Dermis microvascular lymphatic vessel endothelial cell (primary cell): ENCODE results near the gene SEMA5B. TPM values are rescaled to one million over a fixed set of nuclear protein-coding genes. Genes with fewer than 3 reads are reported as not detected.

Source experiments
- DNase-seq, 2 donors: peaks; one replicate each; pipeline versions ENCODE4 v3.0.0 to v3.0.0-alpha.2; 2010; ENCODE audit warnings: low read depth in 2 of 2
- total RNA-seq: library from RNA; depleted of rRNA; stranded (reverse); fragments of >200 nt; gene quantifications from 2 replicates; pipeline ENCODE4 v1.2.1, GENCODE V29; 2014

The SEMA5B gene
- total RNA-seq, 1 donor from 2014 or later, result under 0.01 TPM

DNA sequence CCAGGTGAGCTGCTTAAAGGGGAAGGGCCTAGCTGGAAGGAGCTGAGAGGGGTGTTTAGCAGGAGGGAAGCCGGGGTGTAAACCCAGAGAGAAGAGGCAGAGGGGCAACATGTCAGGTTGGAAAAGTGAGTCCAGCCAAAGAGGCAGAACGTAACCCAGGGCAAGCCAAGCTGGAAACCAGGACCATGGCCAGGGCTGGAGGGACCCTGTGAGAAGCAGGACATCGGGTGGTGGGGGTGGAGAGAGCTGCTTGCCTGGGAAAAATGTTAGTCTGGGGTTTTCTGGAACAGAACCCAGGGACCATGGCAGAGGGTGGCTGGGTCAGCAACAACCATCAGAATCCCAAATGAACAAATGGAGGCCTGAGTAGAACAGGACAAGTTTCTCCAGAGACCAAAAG, 32.6 kb downstream of the SEMA5B start:
- DNase-seq, result no peak

DNA sequence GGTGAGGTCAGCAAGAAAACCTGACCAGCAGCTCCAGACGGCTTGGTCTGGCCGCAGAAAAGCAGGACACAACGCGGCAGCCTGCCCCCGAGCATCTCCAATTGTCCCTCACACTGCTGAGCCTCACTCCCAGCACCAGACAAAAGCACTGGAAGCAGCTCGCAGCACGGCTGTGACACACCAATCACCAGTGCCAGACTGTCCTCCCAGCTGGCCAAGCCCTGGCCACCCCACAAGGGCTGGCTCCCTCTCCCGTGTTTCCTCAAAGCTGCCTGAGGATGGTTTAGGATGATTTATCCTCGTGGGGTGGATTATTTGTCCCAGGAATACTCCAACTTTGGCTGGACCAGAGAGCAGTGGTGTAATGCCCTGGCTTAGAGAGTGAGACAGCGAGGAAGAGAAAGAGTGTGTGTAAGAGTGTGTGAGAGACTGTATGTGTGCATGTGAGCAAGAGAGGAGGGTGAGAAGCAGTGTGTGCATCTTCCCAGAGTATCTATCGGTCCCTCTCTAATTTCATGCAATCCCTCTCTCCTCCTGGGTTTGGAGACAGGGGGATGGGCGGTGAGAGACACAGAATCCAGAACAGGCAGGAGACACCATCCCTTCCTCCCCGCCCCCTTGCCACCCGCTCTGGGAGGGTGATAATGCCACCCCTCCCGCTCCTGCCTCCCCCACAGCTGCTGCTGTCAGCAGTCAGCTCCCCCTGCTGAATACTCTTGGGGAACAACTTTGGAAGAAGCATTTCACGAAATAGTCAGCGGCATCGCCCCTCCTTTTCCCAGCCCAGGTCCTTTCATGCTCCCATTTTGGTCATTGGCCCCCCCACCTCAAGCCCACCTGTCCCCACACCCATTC, 34.2 kb downstream of the SEMA5B start:
- DNase-seq, result no peak

DNA sequence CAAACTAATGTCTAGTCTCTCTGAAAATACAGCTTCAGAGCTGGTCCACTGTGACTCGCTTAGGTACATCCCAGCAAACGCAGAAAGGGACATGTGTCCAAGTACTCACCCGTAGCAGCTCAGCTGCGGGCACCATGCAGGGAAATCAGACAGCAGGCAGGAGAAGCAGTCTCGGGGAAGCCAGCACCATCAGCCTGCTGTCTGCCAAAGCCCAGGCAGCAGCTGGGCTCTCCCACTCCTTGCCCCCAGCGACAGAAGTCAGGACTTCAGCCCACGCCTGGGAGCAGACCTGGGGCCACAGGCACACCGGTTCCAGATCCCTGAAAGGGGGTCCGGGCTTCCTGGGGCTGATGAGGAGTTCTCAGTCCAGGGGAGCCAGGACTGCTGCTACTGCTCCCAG, 34.9 kb downstream of the SEMA5B start:
- no peak for DNase-seq

DNA sequence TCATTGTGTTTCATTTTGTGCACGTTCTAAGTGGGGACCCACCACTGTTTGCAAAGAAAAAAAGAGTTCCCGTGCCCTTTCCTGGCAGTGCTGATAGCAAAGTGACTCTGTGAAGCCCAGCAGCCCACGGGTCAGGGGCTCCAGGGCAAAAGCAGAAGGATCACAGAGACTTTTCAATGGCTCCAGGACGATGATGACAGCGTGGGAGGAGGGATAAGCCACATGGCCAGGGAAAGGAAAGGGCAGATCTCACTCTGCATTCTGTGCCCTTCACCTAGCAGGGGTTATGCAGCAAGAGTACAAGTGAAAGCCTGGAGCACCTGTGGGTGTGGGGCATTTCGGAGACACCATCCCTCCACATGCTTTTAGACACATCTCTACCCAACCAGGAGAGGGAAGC, 35.4 kb downstream of the SEMA5B start:
- no peak for DNase-seq

DNA sequence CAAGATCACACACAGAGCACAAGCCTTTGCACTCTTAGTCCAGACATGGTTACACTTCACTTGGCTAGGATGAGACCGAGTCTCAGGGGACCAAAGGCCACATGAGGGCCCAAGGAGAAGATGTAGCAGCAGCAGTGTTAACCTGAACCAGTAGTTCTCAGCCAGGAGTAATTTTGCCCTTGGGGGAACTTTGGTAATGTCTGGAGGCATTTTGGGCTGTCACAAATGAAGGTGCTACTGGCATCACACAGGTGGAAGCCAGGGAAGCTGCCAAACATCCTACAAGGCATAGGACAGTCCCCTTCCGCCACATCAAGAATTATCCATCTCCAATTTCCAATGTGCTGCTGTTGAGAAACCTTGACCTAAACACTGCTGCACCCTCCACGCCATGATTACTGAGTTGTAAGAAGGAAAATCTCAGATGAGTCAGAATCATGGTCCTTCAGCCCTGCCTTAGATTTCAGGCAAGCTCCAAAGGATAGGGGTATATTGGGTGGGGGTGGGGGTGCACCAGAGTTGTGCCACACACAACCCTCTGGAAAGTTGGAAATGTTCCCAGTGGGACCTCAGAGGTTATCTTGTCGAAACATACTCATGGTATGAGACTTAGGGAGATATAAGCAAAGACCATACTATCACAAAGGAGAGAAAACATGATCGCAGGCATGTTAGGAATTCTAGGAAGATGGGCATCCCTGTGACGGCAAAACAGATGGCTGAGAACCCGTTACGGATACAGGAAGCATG, 36.2 kb downstream of the SEMA5B start:
- DNase-seq, result no peak

DNA sequence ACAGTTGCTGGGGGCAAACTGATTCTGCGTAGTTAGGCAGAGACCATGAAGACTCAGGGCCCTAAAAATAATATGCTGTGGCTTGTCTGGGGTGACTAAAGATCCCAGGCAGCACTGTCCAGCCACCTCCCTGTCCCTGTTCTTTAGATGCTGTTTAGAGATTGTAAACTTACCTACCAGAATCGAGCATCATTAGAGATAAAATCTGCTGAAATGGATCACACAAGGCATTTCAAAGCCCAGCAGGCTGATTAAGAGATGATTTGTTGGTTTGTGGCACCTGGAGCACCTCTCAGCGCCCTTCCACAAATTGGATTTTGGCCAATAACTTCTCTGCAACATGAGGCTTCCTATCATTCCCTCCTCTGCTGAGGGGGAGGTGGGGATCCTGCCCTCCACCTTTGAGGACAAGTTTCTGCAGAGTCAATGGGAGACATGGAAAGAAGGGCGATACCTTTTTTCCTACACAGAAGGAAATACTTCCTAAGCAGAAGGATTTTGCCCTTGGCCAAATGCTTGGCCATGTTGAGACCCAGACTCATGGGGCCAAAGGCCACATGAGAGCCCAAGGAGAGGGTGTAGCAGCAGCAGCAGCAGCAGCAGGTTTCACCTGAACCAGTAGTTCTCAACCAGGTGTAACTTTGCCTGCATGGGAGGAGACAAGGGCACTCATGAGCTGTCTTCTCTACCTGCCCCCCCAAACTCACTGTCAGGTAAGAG, 37.5 kb downstream of the SEMA5B start:
- DNase-seq, result no peak

DNA sequence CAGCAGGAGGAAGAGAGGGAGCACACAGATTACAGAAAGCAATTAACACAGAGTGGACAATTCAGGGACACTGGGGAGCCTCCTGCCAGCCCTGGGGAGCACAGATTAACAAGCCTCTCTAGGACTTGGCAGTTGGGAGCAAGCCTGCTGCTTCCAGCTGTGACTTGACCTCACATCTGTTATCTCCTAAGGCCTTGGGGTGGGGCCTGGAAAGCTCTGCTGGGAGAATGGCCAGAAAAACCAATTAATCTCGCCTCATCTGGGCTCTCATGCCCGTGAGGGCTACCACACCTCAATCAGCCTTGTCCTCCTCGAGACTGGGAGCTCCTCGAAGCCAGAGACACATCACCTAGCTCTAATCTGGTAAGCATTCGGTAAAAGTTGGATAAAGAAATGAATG, 39.1 kb downstream of the SEMA5B start:
- no peak for DNase-seq

DNA sequence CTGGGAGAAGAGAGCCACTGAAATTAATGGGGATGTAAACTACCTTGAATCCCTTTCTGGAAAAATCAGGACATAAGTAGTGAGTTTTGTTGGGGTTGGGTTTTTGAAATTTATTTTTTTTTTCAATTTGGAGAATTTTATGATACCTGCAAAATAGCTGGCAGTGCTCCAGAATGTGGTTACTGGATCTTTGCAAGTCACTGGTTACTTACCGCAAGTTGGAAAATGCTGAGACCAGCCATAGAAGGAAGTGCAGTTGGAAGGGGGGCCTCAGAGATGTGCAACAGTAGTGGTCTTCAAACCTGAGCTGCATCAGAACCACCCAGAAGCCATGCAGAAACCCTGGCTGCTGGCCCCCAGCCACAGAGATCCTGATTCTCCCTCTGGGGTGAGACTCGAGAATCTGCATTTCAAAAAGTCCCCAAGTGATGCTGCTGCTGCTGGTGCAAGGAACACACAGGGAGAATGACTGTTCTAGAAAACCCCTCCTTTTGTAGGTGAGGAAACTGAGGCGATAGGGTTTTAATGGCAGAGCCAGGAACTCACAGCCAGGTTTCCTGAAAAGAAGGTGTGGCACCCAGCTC, 39.7 kb downstream of the SEMA5B start:
- no peak for DNase-seq

DNA sequence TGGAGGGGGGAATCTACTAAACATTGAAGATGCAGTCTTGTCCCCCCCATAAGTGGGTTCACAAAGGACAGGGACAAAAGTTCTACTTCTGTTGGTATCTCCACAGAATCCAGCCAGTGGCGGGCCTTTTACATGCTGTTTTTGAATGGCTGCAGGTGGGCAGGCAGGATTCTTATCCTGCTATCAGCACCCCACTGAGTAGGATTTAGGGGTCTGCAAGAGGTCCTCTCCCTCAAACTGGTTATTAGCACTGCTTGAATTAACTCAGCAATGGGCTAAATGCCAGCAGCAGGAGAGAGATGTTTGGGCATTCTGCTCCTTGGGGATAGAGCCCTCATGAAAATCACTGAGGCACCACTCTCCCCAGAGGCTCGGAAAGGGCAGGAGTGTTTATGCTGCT, 40.3 kb downstream of the SEMA5B start:
- no peak for DNase-seq

DNA sequence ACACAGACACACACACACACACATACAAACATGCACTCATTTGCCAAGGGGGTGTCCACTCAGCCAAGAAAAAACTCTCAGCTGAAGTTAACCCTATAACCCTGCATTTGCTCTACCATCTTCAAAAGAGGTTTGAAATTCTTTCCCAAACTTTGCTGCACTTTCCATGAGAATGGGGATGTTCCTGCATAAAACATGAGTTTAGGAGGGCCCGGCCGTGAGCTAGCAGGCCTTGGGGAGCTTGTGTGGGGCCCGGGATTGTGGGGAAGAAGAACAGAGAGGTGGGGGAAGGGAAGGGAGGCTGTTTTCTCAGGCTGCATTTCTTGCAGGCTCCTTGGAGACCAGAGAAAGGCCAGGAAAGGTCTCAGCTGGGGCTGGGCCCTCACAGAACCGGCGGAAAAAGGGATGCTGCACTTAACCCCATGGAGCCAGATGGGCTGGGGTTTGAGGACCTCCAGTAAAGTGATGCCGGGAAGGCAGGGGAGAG, 40.8 kb downstream of the SEMA5B start:
- no peak for DNase-seq

DNA sequence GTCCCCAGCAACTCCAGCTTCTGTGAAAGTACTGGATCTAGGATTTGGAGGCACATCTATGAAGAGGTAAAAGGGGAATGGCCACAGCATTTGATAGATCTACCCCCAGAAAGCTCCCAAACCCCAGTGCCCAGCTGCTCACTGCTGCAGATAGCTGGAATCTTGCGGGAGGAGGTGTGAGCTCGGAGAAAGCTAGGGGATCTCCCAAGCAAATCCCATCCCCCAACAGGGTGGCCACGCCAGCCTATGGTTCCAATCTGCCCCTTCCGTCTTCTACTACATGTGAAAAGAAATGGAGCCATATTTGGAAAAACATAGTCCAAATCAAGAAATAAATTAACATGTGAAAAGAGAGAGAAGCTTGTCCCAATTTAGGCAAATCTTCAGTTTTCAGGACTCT, 42.0 kb downstream of the SEMA5B start:
- no peak for DNase-seq

DNA sequence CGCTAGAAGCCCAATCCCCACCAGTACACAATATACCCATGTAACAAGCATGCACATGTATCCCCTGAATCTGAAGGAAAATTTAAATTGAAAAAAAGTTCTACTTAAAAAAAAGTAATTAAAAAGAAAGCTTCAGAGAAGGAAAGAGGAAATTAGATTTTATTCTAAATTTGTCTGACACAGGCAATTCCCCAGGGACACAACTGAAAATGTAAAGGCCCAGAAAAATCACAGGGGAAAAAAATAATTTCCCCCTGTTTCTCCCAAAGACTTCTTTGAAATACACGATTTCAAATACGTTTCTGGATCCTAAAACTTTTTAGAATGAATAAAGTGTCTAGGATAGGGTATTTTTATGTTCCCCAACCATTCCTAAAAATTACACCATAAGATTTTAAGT, 42.9 kb downstream of the SEMA5B start:
- no peak for DNase-seq

DNA sequence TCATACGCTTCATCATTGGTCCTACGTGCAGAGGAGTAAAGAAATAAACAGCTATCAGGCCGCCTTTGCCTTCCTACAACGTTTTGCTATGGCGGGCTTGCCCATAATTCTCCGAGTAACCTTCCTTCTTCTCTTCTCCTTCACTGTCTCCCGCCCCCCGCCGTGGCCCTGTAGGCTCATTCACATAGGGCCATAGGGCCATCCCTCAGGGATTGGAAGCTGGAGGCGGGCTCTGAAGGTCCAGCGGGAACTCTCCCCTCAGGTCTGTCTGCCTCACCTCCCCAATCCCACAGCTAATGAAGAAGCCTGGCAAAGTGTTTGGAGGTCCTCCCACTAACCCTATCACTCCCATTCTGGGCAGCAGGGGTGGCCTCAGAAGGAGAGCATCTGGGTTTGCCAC, 43.6 kb downstream of the SEMA5B start:
- no peak for DNase-seq

DNA sequence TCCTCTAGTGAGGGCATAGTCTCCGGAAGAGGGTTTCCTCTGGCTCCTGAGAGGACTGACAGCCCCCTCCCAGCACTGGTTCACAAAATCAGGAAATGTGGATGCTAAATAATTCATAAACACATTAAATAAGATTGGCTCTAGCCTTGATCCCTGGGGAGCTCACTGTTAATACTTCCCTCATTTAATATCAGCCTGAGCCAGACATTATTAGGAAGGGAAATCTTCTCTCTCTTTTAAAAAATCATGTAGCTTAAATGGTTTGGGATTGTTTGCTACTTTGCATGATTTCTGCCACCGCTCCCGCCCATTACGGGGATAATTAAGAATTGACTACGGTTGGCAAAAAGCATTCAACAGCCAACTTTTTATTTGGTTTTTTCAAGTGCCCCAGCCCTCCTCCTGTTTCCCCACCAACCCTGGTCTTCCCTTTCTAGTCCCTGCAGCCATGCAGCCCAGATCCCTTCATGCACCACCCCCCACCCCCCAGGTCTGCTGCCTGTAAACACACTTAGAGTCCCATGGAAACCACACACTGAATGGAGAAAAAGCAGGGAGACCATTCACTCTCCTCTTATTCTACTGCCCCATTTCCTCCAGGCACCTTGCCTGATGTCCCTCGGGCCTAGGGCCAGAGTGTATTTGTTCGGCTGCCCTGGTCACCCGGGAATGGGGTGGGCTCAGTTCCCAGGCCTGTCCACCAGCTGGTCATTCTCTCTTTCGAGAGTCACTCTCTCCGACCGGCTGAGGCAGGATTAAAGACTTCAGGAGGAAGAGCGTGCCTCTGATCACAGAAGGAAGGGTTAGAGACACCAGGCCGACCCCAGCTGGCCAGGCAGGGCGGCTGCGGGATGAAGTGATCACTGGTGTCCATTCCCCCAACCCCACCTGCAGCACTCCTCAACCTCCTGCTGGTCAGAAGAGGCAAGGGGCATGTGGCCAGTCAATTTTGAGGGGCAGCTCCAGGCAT, 45.1 kb downstream of the SEMA5B start:
- no peak for DNase-seq

DNA sequence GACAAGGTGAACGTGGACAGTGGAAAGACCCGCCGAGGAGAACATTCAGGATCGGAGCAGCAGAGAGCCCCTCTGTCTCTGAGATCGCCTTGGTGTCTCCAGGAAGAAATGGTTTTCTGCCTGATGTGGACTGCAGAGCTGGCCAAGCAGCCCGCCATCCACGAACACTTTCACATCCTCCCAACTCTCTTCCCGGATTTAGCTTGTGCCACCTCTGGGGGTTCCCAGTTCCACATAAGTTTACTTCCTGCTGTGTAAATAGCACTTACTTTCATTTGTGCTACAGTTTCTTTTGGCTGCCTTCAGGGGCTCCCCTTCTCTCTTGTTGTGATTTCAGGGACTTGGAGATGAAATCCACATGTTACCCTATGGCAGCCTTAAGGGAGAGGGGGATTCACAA, 48.4 kb downstream of the SEMA5B start:
- DNase-seq, result no peak

DNA sequence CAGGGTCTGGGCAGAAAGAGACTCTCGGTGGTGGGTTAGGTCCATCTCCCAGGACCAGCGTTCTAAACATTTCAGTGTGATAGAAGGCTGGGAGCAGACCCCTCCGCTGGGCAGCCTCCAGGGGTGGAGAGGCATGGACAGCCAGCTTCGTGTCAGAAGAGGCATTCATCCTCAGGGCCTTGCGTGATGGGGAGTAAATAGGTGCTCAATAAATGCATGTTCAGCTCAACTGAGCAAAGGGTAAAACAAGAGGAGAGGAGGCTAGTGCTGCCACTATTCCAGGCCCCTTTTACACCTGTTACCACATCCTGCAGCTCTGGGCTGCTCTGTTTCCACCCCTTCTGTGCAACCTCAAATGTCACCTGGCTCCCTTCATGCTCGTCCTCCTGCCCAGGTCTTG, 49.0 kb downstream of the SEMA5B start:
- no peak for DNase-seq

DNA sequence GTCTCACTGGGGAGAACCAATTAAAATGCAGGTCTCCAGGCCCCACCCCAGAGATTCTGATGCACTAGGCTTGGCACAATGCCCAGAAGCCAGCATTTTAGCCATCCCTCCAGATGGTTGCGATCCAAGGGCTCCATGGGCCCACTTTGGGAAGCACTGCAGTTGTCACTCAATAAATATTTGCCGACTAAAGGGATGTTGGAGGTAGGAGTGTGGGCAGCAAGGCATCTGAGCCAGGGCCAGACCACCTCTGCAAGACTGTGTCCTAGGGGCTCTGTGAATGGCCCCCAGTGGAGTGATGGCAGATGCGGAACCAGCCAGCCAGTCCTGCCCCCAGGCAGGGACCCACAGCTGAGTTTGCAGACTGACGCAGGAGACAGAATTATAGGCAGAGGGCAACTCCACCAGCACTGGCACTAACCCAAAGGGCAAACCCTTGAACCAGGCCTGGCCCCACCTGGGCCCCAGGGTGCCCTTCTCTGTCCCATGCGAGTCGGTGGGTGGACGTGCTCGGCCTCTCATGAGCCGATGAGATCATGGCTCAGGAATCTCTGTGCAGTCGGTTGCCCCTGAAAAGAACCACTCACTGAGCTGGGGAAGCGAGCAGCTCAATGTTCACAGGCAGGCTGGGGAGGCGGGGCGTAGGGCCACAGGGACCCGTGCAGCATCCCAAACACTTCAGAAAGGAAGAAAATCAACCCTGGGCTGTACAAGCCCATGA, 49.7 kb downstream of the SEMA5B start:
- DNase-seq, result no peak

DNA sequence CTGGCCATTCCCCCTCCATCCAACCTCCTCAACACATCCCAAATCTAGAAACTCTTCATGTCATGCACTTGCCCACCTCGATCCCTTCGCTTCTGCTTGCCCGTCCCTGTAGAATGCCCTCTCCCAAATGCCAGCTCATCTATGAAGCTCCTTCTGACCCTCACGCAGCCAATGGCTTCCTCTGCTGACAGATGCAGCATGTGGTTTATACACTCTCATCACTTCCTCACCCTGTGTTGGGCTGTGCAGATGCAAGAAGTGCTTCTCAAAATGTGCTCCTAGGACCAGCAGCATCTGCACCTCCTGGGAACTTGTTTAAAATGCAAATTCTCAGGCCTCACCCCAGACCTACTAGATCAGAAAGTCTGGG, 51.7 kb downstream of the SEMA5B start:
- DNase-seq, result no peak

DNA sequence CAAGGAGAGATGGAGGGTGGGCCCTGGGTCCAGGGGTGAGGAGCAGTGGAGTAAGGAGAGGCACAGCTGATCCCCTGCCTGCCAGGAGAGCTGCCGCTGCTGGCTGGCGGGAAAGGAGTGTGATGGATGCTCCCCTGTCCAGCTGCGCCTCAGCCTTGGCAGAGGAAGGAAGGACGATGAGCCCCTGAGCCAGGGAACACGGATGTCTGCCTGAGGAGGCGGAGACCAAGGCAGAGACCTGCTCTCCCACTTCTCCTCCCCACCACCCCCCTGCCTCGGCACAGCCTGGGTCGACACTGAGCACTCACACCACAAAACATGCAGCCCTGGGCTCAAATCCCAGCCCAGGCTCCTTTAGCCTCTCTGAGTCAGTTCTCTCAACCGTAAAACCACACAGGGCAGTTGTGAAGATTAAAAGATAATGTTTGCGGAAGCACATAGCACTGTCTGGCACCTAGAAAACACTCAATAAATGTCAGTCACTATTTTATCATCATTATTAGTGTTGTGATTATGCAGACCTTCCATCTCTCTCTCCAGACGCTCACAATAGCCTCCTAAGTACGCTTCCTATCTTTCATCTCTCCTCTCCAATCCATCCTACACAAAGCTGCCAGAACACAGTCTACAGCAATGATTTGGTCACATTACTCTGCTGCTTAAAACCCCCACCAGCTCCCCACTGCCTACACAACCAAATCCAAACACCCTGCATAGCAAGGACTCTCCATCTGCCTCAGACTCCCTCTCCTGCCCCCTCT, 52.2 kb downstream of the SEMA5B start:
- no peak for DNase-seq
